Vagina (tissue), 2 donors: ENCODE measurements around the gene PINLYP. TPM values are rescaled to one million over a fixed set of nuclear protein-coding genes. Genes with fewer than 3 reads are reported as not detected.

Experiments
- DNase-seq, 2 donors: peaks; one replicate each; pipeline ENCODE4 v3.0.0-alpha.2; 2017; ENCODE audit errors: extremely low spot score in 2 of 2
- H3K27ac ChIP-seq: fragments of 200-600 bp; sonication (generic); one replicate; pipeline ENCODE4 v1.5.1; 2019
- H3K27me3 ChIP-seq: fragments of 200-600 bp; sonication (generic); one replicate; pipeline ENCODE4 v1.5.1; 2019
- H3K36me3 ChIP-seq, 2 donors: fragments of 200-600 bp; sonication (generic); one replicate each; pipeline ENCODE4 v1.5.1; 2017 to 2019
- H3K4me1 ChIP-seq: fragments of 200-600 bp; sonication (generic); one replicate; pipeline ENCODE4 v1.5.1; 2019
- H3K4me3 ChIP-seq, 2 donors: fragments of 200-600 bp; sonication (generic); 1 replicate in 1 of 2; 2 replicates in 1 of 2; pipeline ENCODE4 v1.5.1; 2016 to 2019
- H3K9me3 ChIP-seq: fragments of 200-600 bp; sonication (generic); one replicate; pipeline ENCODE4 v1.5.1; 2019
- POLR2A ChIP-seq, 2 donors: fragments of 450-650 bp; IDR thresholded peaks; one replicate each; pipeline ENCODE4 v1.6.1; 2017; ENCODE audit warnings: antibody characterized with exemption in 2 of 2, mild to moderate bottlenecking in 2 of 2, moderate library complexity in 2 of 2
- POLR2AphosphoS5 ChIP-seq, 2 donors: sonication (generic); formaldehyde crosslinking; IDR thresholded peaks; one replicate each; pipeline ENCODE4 v1.9.0; 2017; ENCODE audit warnings: antibody characterized with exemption in 2 of 2, mild to moderate bottlenecking in 2 of 2, low read depth in 1 of 2; ENCODE audit not compliant: insufficient read depth in 1 of 2
- intact Hi-C: fragments of 100-400 bp; cut with DNase I; formaldehyde crosslinking; loops from one replicate; pipeline ENCODE4 v1.15.1; 2023
- total RNA-seq: library from RNA; depleted of rRNA; stranded (reverse); fragments of >200 nt; gene quantifications from one replicate; pipeline ENCODE4 v1.2.3, GENCODE V29; 2016
- TF ChIP-seq, protein P1 (sequence below), 3 experiments: fragments of 450-650 bp in 2 of 3; fragments of 200-600 bp in 1 of 3; sonication (generic) in 1 of 3; IDR thresholded peaks; one replicate each; pipeline ENCODE4 v1.5.1; 2017 to 2019; ENCODE audit warnings: antibody characterized with exemption in 3 of 3, mild to moderate bottlenecking in 2 of 3, moderate library complexity in 2 of 3

PINLYP gene
- total RNA-seq, 1 donor from 2014 or later, result 8.8 TPM

DNA sequence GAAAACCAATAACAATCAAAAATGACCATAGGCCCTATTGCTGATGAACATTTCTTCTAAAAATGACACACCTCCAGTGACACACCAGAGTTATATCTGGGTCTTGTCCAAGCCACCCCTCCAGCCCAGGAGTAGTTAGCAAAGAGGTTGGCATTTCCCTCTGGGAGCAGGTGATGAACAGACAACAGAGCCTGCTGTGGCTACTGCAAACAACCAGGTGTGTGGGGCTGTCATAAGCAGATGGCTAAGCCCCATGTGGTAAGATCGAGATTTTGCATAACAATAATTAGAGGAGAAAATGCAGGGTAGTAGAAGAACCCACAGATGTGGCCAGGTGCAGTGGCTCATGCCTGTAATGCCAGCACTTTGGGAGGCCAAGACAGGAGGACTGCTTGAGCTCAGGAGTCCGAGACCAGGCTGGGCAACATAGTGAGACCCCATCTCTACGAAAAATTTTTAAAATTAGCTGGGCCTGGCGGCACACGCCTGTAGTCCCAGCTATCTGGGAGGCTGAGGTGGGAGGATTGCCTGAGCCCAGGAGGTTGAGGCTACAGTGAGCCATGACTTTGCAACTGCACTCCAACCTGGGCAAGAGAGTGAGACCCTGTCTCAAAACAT is 5.3 kb upstream of the PINLYP start:
- H3K9me3 ChIP-seq, result no peaks in the 10 kb centered on the region
- intact Hi-C loops, result no loop called here

DNA sequence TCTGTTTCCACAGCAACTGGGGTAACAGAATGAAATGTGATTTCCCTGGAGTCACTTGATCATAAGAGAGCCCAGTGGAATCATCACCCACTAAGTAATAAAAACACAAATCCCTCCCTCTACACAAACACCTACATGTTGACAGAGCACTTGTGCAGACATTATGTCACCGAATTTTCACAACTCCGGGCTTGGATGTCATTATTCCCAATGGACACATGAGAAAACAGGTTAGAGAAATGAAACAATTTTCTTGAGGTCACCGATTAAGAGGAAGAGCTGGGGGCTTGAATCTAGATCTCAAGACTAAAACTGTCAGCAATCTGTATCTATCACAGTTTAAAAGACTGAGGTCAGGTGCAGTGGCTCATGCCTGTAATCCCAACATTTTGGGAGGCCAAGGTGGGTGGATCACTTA is 3.4 kb upstream of the PINLYP start:
- H3K36me3 ChIP-seq, result no peaks in the 10 kb centered on the region
- H3K4me3 ChIP-seq, result no peak overlapping the region
- no peak overlapping the region for H3K27ac ChIP-seq
- TF ChIP-seq, protein P1, sequence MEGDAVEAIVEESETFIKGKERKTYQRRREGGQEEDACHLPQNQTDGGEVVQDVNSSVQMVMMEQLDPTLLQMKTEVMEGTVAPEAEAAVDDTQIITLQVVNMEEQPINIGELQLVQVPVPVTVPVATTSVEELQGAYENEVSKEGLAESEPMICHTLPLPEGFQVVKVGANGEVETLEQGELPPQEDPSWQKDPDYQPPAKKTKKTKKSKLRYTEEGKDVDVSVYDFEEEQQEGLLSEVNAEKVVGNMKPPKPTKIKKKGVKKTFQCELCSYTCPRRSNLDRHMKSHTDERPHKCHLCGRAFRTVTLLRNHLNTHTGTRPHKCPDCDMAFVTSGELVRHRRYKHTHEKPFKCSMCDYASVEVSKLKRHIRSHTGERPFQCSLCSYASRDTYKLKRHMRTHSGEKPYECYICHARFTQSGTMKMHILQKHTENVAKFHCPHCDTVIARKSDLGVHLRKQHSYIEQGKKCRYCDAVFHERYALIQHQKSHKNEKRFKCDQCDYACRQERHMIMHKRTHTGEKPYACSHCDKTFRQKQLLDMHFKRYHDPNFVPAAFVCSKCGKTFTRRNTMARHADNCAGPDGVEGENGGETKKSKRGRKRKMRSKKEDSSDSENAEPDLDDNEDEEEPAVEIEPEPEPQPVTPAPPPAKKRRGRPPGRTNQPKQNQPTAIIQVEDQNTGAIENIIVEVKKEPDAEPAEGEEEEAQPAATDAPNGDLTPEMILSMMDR (IDR thresholded peaks at IDR 0.05), result no peak
- no peak for TF ChIP-seq POLR2A (IDR thresholded peaks at IDR 0.05)
- no peak for TF ChIP-seq POLR2AphosphoS5 (IDR thresholded peaks at IDR 0.05; ENCODE audit: insufficient read depth in 1 of 2, low read depth in 1 of 2)
- H3K27me3 ChIP-seq, result no peaks in the 10 kb centered on the region
- intact Hi-C loops, result no loop called here
- H3K4me1 ChIP-seq, result peaks cover 17% of the 10 kb centered on the region
- H3K9me3 ChIP-seq, result no peaks in the 10 kb centered on the region
- no peak for DNase-seq

More for the DNA sequence above, 5.3 kb upstream of the PINLYP start:
- DNase-seq, result no peak
- Histone ChIP-seq H3K36me3 (no peaks in the 10 kb centered on the region), H3K4me3 (no peak overlapping the region), H3K4me1 (peaks cover 11% of the 10 kb centered on the region), H3K27me3 (no peaks in the 10 kb centered on the region), H3K27ac (no peak overlapping the region)
- TF ChIP-seq POLR2A (IDR thresholded peaks at IDR 0.05) (no peak), POLR2AphosphoS5 (IDR thresholded peaks at IDR 0.05; ENCODE audit: insufficient read depth in 1 of 2, low read depth in 1 of 2) (no peak)
- TF ChIP-seq, protein P1 (IDR thresholded peaks at IDR 0.05), result no peak

DNA sequence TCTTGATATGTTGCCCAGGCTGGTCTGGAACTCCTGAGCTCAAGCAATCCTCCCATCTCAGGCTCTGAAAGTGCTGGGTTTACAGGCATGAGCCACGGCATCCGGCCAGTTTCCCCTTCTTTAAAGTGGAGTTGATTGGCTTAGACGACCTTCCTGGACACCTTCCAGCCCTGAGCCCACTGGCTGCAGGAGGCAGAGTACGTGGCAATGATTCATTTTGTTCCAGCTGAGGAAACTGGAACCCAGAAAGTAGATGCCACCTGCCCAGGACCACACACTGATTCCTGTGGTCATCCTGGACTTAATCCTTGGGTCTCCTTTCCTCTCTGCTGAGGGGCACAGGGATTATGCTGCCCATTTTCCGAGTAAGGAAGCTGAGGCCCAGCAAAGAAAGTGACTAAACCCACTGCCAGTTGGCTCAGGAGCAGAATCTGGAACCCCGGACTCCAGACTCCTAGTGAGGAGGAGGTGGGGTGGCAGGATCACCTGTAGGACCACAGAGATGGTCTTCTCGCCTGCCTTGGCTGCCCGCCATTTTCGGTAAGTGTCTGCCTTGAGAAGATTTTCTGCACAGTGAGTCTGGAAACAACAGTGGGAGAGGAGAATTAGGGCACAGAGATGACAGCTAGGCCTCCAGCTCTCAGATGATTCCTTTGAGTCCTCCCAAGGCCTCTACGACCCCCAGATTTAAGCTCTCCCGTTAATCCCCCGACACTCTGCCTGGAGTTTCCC is 1.0 kb upstream of the PINLYP start:
- Histone ChIP-seq H3K36me3 (no peaks in the 10 kb centered on the region), H3K27me3 (no peaks in the 10 kb centered on the region), H3K4me1 (peaks cover 17% of the 10 kb centered on the region), H3K27ac (peak overlapping the region; percentile 80), H3K9me3 (no peaks in the 10 kb centered on the region), H3K4me3 (peak overlapping the region; percentile 71 to 93)
- intact Hi-C loops, result loop anchor here (5.0 kb wide), 1 partner anchor 37 kb away; no protein-coding TSS in a partner anchor
- no peak for DNase-seq
- TF ChIP-seq POLR2A (IDR thresholded peaks at IDR 0.05), result no peak
- TF ChIP-seq, protein P1 (IDR thresholded peaks at IDR 0.05), result no peak
- TF ChIP-seq POLR2AphosphoS5 (IDR thresholded peaks at IDR 0.05; ENCODE audit: insufficient read depth in 1 of 2, low read depth in 1 of 2), result no peak

DNA sequence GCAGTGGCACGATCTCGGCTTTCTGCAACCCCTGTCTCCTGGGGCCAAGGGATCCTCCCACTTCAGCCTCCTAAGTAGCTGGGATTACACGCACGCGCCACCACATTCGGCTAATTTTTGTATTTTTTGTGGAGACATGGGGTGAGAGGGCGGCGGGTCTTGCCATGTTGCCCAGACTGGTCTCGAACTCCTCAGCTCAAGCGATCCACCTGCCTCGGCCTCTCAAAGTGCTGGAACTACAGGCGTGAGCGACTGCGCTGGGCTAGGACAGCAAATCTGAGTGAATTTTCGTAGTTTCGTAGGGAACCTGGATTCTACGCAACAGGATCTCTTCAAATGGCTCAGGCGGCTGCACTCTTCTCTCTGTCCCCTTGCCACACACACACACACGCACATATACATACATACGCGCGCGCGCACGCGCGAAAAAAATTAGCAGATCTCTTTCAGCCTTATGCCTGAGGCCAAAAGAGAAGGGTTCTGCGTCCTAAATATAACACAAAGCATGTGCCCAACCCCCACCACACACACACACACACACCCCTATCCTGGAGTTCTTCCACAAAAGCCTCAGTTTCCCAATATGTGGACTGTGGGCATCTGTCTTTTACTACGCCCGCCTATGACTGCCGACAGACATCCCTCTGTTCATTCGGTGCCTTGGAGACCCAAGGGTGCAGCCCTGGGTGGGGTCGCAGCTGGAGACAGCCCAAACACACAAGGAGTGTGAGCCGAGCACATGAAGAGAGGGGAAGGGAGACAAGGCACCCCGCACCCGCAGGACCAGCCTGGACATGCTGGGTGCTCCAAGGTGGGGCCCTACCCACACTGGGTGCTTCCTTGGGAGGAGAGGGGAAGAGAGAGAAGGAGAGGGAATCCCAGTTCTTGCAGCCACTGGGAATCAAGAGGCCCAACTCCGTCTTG is 616 bp downstream of the PINLYP start:
- intact Hi-C loops, result loop anchor here (5.0 kb wide), 1 partner anchor 39 kb away; no protein-coding TSS in a partner anchor
- no peaks in the 10 kb centered on the region for H3K27me3 ChIP-seq
- peak overlapping the region; percentile 39 to 71 for H3K4me3 ChIP-seq
- peak overlapping the region; percentile 80 for H3K27ac ChIP-seq
- H3K4me1 ChIP-seq, result peaks cover 22% of the 10 kb centered on the region
- no peak for DNase-seq
- H3K36me3 ChIP-seq, result no peaks in the 10 kb centered on the region
- TF ChIP-seq, protein P1 (IDR thresholded peaks at IDR 0.05), result no peak
- TF ChIP-seq POLR2AphosphoS5 (IDR thresholded peaks at IDR 0.05; ENCODE audit: insufficient read depth in 1 of 2, low read depth in 1 of 2), result no peak
- no peak for TF ChIP-seq POLR2A (IDR thresholded peaks at IDR 0.05)
- H3K9me3 ChIP-seq, result no peaks in the 10 kb centered on the region
